HG03159 (cell line): ENCODE measurements around the gene SH3BGRL2.
"Not testable (repeated sequence)": the region's sequence is repeated elsewhere in the genome, so short reads cannot be mapped to it uniquely, and the experiment has no call there.

Source experiments
- ATAC-seq: cut with Tn5 transposase; IDR thresholded peaks from one replicate; pipeline ENCODE4 v1.9.1; 2021; ENCODE audit warnings: mild to moderate bottlenecking, moderate library complexity; ENCODE audit not compliant: unreplicated experiment

The SH3BGRL2 gene

GRCh38 chr6:79734374-79734773, 103.2 kb downstream of the SH3BGRL2 start:
- no peak for ATAC-seq

- ATAC-seq = no peak
Observed at GRCh38 chr6:79735183-79735582, 104.1 kb downstream of the SH3BGRL2 start.

GRCh38 chr6:79737172-79737571, 106.0 kb downstream of the SH3BGRL2 start:
- no peak for ATAC-seq

GRCh38 chr6:79742030-79742429, 110.9 kb downstream of the SH3BGRL2 start:
- no peak for ATAC-seq

GRCh38 chr6:79745282-79745681, 114.2 kb downstream of the SH3BGRL2 start:
- not testable (repeated sequence) for ATAC-seq

GRCh38 chr6:79746325-79746724, 115.2 kb downstream of the SH3BGRL2 start:
- ATAC-seq = not testable (repeated sequence)

GRCh38 chr6:79750806-79751205, 119.7 kb downstream of the SH3BGRL2 start:
- no peak for ATAC-seq
